HepG2 (cell line): Measurements from ENCODE around the gene NXN. TPM values are rescaled to one million over a fixed set of nuclear protein-coding genes. Genes with fewer than 3 reads are reported as not detected.

ENCODE experiments used
- ATAC-seq: fragments of 200-7000 bp; cut with Tn5 transposase; 3 replicates; pipeline ENCODE4 v1.9.1; 2020; ENCODE audit warnings: mild to moderate bottlenecking, moderate library complexity
- BruUV-seq: library from RNA; stranded (reverse); fragments of 400-500 nt; replicated peaks from 2 replicates; lab custom pipeline; 2021; lab: Mats Ljungman, UMichigan
- CTCF ChIA-PET: fragments of 300-600 bp; formaldehyde crosslinking; extraction: SDS; loops from one replicate; lab custom pipeline; 2021; ENCODE audit warnings: low total read pairs, inconsistent platforms, low intra/inter-chr PET ratio; lab: Yijun Ruan, JAX
- POLR2A ChIA-PET: fragments of 350-600 bp; sonication (Branson Sonifier 250); formaldehyde crosslinking; loops from one replicate; lab custom pipeline; 2020; ENCODE audit warnings: antibody characterized with exemption, inconsistent platforms; lab: Yijun Ruan, JAX
- DNase-seq: peaks from one replicate; pipeline ENCODE4 v3.0.0-alpha.2; 2015; ENCODE audit warnings: low spot score
- FAIRE-seq: peaks from 3 replicates; lab custom pipeline; 2011; peaks lifted over from hg19 to GRCh38; lab: Jason Lieb, UNC
- H2AFZ ChIP-seq: one replicate; pipeline ENCODE4 v1.6.1; 2011; ENCODE audit warnings: low read length, inconsistent platforms
- H3K27ac ChIP-seq: fragments of 300-600 bp; 3 replicates; pipeline ENCODE4 v1.8.0; 2011; ENCODE audit warnings: mixed run types, mild to moderate bottlenecking, mixed read lengths, low read length, inconsistent platforms; ENCODE audit not compliant: insufficient read depth; ENCODE audit errors: extremely low read length
- H3K27me3 ChIP-seq, 2 experiments: fragments of 200-600 bp in 1 of 2; 2 replicates in 1 of 2; 3 replicates in 1 of 2; pipeline versions ENCODE4 v1.6.0 to v1.8.0; 2011; ENCODE audit warnings: low read length in 2 of 2, mild to moderate bottlenecking in 2 of 2, moderate library complexity in 2 of 2, inconsistent platforms in 1 of 2; ENCODE audit not compliant: insufficient read depth in 2 of 2, control insufficient read depth in 1 of 2
- H3K36me3 ChIP-seq, 2 experiments: fragments of 200-600 bp in 1 of 2; replicated peaks in 1 of 2; 2 replicates in 1 of 2; 3 replicates in 1 of 2; pipeline versions ENCODE4 v1.5.1 to v1.8.0; 2011; ENCODE audit warnings: low read length in 2 of 2, inconsistent platforms in 1 of 2; ENCODE audit not compliant: insufficient read depth in 2 of 2, control insufficient read depth in 1 of 2
- H3K4me1 ChIP-seq: 2 replicates; pipeline ENCODE4 v1.5.1; 2012; ENCODE audit warnings: low read length, inconsistent platforms; ENCODE audit not compliant: insufficient read depth
- H3K4me2 ChIP-seq: 2 replicates; pipeline ENCODE4 v1.6.0; 2011; ENCODE audit warnings: low read depth, low read length, inconsistent platforms
- H3K4me3 ChIP-seq, 3 experiments: fragments of 200-600 bp in 1 of 3; sonication (generic), shearing (Covaris generic) in 1 of 3; replicated peaks in 1 of 3; 2 replicates each; pipeline ENCODE4 v1.5.1; 2011 to 2016; ENCODE audit warnings: low read length in 3 of 3, inconsistent platforms in 2 of 3, low read depth in 2 of 3, mild to moderate bottlenecking in 2 of 3, control low read depth in 1 of 3, mixed read lengths in 1 of 3; ENCODE audit not compliant: insufficient read depth in 1 of 3
- H3K79me2 ChIP-seq: one replicate; pipeline ENCODE4 v1.6.1; 2011; ENCODE audit warnings: low read length, inconsistent platforms; ENCODE audit not compliant: insufficient read depth
- H3K9ac ChIP-seq: 2 replicates; pipeline ENCODE4 v1.6.0; 2011; ENCODE audit warnings: mild to moderate bottlenecking, low read depth, low read length, inconsistent platforms; ENCODE audit not compliant: insufficient read depth
- H3K9me3 ChIP-seq: 2 replicates; pipeline ENCODE4 v1.5.1; 2012; ENCODE audit warnings: mild to moderate bottlenecking, low read length
- H4K20me1 ChIP-seq: 2 replicates; pipeline ENCODE4 v1.6.0; 2011; ENCODE audit warnings: inconsistent platforms, mild to moderate bottlenecking, low read length, moderate library complexity; ENCODE audit not compliant: insufficient read depth
- ARHGAP35 ChIP-seq: sonication (generic); formaldehyde crosslinking; IDR thresholded peaks from 2 replicates; pipeline ENCODE4 v1.9.0; 2022; ENCODE audit warnings: mild to moderate bottlenecking, inconsistent platforms, moderate library complexity, missing genetic modification reagents, borderline replicate concordance
- E2F2 ChIP-seq: sonication (generic); formaldehyde crosslinking; IDR thresholded peaks from 2 replicates; pipeline ENCODE4 v1.4.0; 2020; ENCODE audit warnings: missing genetic modification reagents, borderline replicate concordance
- EZH2 ChIP-seq: conservative IDR thresholded peaks from 2 replicates; pipeline ENCODE4 v1.6.1; 2012; ENCODE audit warnings: mild to moderate bottlenecking, low read depth, low read length, moderate library complexity
- HDAC2 ChIP-seq: sonication (generic); formaldehyde crosslinking; IDR thresholded peaks from 2 replicates; pipeline ENCODE4 v1.4.0; 2020; ENCODE audit warnings: missing genetic modification reagents
- JDP2 ChIP-seq: sonication (generic); formaldehyde crosslinking; IDR thresholded peaks from 2 replicates; pipeline ENCODE4 v1.8.1; 2022; ENCODE audit warnings: missing genetic modification reagents, borderline replicate concordance
- NCOA2 ChIP-seq: sonication (generic); formaldehyde crosslinking; IDR thresholded peaks from 2 replicates; pipeline ENCODE4 v1.8.0; 2022; ENCODE audit warnings: inconsistent platforms
- PITX1 ChIP-seq: sonication (generic); formaldehyde crosslinking; IDR thresholded peaks from 2 replicates; pipeline ENCODE4 v1.5.1; 2020; ENCODE audit warnings: mild to moderate bottlenecking, missing genetic modification reagents
- SNAPC2 ChIP-seq: sonication (generic); formaldehyde crosslinking; IDR thresholded peaks from 2 replicates; pipeline ENCODE4 v1.8.1; 2022; ENCODE audit warnings: mild to moderate bottlenecking, missing genetic modification reagents
- SOX13 ChIP-seq, 3 experiments: fragments of 450-650 bp in 1 of 3; sonication (generic) in 1 of 3; formaldehyde crosslinking in 1 of 3; IDR thresholded peaks in 2 of 3; conservative IDR thresholded peaks in 1 of 3; 2 replicates each; pipeline versions ENCODE4 v1.5.0 to v1.6.1; 2016 to 2020; ENCODE audit warnings: antibody characterized with exemption in 1 of 3, mild to moderate bottlenecking in 1 of 3, missing compliant biosample characterization in 1 of 3, missing genetic modification reagents in 1 of 3, moderate library complexity in 1 of 3
- SOX6 ChIP-seq, 2 experiments: fragments of 450-650 bp in 1 of 2; sonication (generic) in 1 of 2; formaldehyde crosslinking in 1 of 2; IDR thresholded peaks; 2 replicates each; pipeline versions ENCODE4 v1.4.0 to v1.6.1; 2017 to 2020; ENCODE audit warnings: antibody characterized with exemption in 1 of 2, mild to moderate bottlenecking in 1 of 2, missing genetic modification reagents in 1 of 2
- SPEN ChIP-seq: sonication (generic); formaldehyde crosslinking; IDR thresholded peaks from 2 replicates; pipeline ENCODE4 v1.5.1; 2020; ENCODE audit warnings: low read depth, mild to moderate bottlenecking, missing genetic modification reagents
- TCF7 ChIP-seq: sonication (generic); IDR thresholded peaks from 2 replicates; pipeline ENCODE4 v1.6.1; 2016; ENCODE audit warnings: antibody characterized with exemption, low read depth
- TEAD3 ChIP-seq: optimal IDR thresholded peaks from 2 replicates; pipeline ENCODE3; 2016; ENCODE audit warnings: borderline replicate concordance
- ZFP36 ChIP-seq: fragments of 150-350 bp; IDR thresholded peaks from 2 replicates; pipeline ENCODE4 v1.6.1; 2018; ENCODE audit warnings: borderline replicate concordance, low read length, low read depth; ENCODE audit not compliant: partially characterized antibody
- ZNF253 ChIP-seq: sonication (generic); formaldehyde crosslinking; IDR thresholded peaks from 2 replicates; pipeline ENCODE4 v1.8.0; 2022; ENCODE audit warnings: mild to moderate bottlenecking, missing genetic modification reagents, borderline replicate concordance
- ZNF652 ChIP-seq: IDR thresholded peaks from 2 replicates; pipeline ENCODE4 v1.6.1; 2016; ENCODE audit warnings: low read depth, borderline replicate concordance
- WGBS: methylation state at CpG from one replicate; pipeline ENCODE4 v1.1.6; 2017; ENCODE audit warnings: low lambda C conversion rate; 5-methylcytosine and 5-hydroxymethylcytosine counted together
- in situ Hi-C: cut with HindIII; loops from 2 replicates; pipeline ENCODE4 v1.10.0; 2017; ENCODE audit warnings: low pct_unique_long_range_greater_than_20kb; ENCODE audit not compliant: extremely low pct_ligation_motif_present
- intact Hi-C: fragments of 100-400 bp; cut with micrococcal nuclease; formaldehyde crosslinking; loops from one replicate; pipeline ENCODE4 v1.10.0; 2022; ENCODE audit not compliant: unreplicated experiment
- polyA plus RNA-seq, 8 experiments: library from polyadenylated mRNA; depleted of rRNA in 3 of 8; stranded (reverse) in 7 of 8; unstranded in 1 of 8; fragments of >200 nt; fragmentation: Illumina TruSeq in 4 of 8; extraction: Trizol in 4 of 8; gene quantifications; 2 replicates each; pipeline versions ENCODE4 v1.2.1 to v1.2.3, GENCODE V29; 2011 to 2016; ENCODE audit warnings: low read depth in 4 of 8, missing spikeins in 1 of 8, mixed read lengths in 1 of 8; ENCODE audit not compliant: insufficient read depth in 1 of 8
- total RNA-seq, 5 experiments: library from RNA; depleted of rRNA; stranded (reverse); fragments of >200 nt; fragmentation: Illumina TruSeq; extraction: Trizol; gene quantifications; 2 replicates each; pipeline ENCODE4 v1.2.3, GENCODE V29; 2016; ENCODE audit warnings: low read depth in 1 of 5
- TF ChIP-seq, protein P1 (sequence below): sonication (generic); formaldehyde crosslinking; IDR thresholded peaks from 2 replicates; pipeline ENCODE4 v1.4.0; 2020; ENCODE audit warnings: missing genetic modification reagents, borderline replicate concordance

Gene NXN
- total and polyA plus RNA-seq, 2 of the 13 experiments (the other 11 are each of a cell fraction or from before 2014, with no cell fraction given), result 22.2 to 24.3 TPM

- intact Hi-C loops (no loop called here), in situ Hi-C loops (no loop called here)
- 86% methylated on average over 14 of the region's 15 CpGs for WGBS
- no peak overlapping the region for H3K9ac ChIP-seq
- no peaks in the 10 kb centered on the region for H3K27me3 ChIP-seq
- peak overlapping the region; percentile 0 for H3K27ac ChIP-seq
- peaks cover 6 to 26% of the 10 kb centered on the region in 2 experiments for H3K36me3 ChIP-seq
- ATAC-seq (no peak), FAIRE-seq (no peak), DNase-seq (peak; percentile 56)
- H3K4me3 ChIP-seq, result no peak overlapping the region
- peaks cover 4% of the 10 kb centered on the region; the same call in 1 of the 2 replicates for H4K20me1 ChIP-seq
- ChIA-PET CTCF (no interaction called here), POLR2A (interaction anchor here (1.5 kb wide), 1 partner anchor 20 kb away, joined by 5 read pairs; no protein-coding TSS in a partner anchor)
- peaks cover 48% of the 10 kb centered on the region for H3K4me1 ChIP-seq
- no TSS peak for BruUV-seq
- no peak overlapping the region for H3K4me2 ChIP-seq
- H3K9me3 ChIP-seq, result no peaks in the 10 kb centered on the region
- no peak overlapping the region for H2AFZ ChIP-seq
- H3K79me2 ChIP-seq, result peaks cover 22% of the 10 kb centered on the region
- TF ChIP-seq NCOA2 (CRISPR knock-in tag) (peak; percentile 55; the same call in 1 of the 2 replicates), EZH2 (no peak), JDP2 (CRISPR knock-in tag) (no peak), SPEN (no peak), E2F2 (no peak), ZNF652 (CRISPR knock-in tag) (no peak), SOX6 (IDR thresholded peaks at IDR 0.05) (no peak), SOX6 (CRISPR knock-in tag; IDR thresholded peaks at IDR 0.05) (peak; percentile 35; the same call in 1 of the 2 replicates), SOX13 (IDR thresholded peaks at IDR 0.05) (no peak), SOX13 (CRISPR knock-in tag; conservative IDR thresholded peaks at IDR 0.05 in 1 of 2, IDR thresholded peaks at IDR 0.05 in 1 of 2) (peak in 1 of 2 experiments; percentile 68; a peak in 2 of 4 replicates), ARHGAP35 (no peak), HDAC2 (CRISPR knock-in tag) (no peak), TCF7 (peak; percentile 66), ZNF253 (CRISPR knock-in tag) (no peak), TEAD3 (CRISPR knock-in tag) (peak; percentile 22), PITX1 (CRISPR knock-in tag) (no peak), ZFP36 (no peak), SNAPC2 (CRISPR knock-in tag) (no peak)
- TF ChIP-seq, protein P1, sequence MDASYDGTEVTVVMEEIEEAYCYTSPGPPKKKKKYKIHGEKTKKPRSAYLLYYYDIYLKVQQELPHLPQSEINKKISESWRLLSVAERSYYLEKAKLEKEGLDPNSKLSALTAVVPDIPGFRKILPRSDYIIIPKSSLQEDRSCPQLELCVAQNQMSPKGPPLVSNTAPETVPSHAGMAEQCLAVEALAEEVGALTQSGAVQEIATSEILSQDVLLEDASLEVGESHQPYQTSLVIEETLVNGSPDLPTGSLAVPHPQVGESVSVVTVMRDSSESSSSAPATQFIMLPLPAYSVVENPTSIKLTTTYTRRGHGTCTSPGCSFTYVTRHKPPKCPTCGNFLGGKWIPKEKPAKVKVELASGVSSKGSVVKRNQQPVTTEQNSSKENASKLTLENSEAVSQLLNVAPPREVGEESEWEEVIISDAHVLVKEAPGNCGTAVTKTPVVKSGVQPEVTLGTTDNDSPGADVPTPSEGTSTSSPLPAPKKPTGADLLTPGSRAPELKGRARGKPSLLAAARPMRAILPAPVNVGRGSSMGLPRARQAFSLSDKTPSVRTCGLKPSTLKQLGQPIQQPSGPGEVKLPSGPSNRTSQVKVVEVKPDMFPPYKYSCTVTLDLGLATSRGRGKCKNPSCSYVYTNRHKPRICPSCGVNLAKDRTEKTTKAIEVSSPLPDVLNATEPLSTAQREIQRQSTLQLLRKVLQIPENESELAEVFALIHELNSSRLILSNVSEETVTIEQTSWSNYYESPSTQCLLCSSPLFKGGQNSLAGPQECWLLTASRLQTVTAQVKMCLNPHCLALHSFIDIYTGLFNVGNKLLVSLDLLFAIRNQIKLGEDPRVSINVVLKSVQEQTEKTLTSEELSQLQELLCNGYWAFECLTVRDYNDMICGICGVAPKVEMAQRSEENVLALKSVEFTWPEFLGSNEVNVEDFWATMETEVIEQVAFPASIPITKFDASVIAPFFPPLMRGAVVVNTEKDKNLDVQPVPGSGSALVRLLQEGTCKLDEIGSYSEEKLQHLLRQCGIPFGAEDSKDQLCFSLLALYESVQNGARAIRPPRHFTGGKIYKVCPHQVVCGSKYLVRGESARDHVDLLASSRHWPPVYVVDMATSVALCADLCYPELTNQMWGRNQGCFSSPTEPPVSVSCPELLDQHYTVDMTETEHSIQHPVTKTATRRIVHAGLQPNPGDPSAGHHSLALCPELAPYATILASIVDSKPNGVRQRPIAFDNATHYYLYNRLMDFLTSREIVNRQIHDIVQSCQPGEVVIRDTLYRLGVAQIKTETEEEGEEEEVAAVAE (CRISPR knock-in tag), result no peak
Observed at GRCh38 chr17:1000597-1001461, 21.3 kb upstream of the NXN start.
